ENCODE results near the gene ABHD2. TPM values are rescaled to one million over a fixed set of nuclear protein-coding genes. Genes with fewer than 3 reads are reported as not detected.

Gene ABHD2
- total RNA-seq, result 100 to 1,000 TPM in 1 of 2 donors, 10 to 100 TPM in 1; 50.8 to 136 TPM

- peak; percentile 93 for ATAC-seq
- H3K4me3 ChIP-seq, result peak within 1 kb of the TSS; percentile 11 to 88
- H3K36me3 ChIP-seq (replicated peaks in 1 of 2; ENCODE audit: insufficient read depth in 1 of 2, low read depth in 2 of 2), result no peaks in the 10 kb centered on the region
- peak; percentile 99 to 100 (median 99) for DNase-seq
- H3K27me3 ChIP-seq, result no peaks in the 10 kb centered on the region
- peak in 1 of 7 experiments; percentile 4 for TF ChIP-seq CTCF (IDR thresholded peaks at IDR 0.05)
- TF ChIP-seq POLR2A (IDR thresholded peaks at IDR 0.05), result peak; percentile 94 to 96 (median 95)
- intact Hi-C loops (cut with DNase I), result no loop called here
- H3K4me1 ChIP-seq, result peaks cover 45% of the 10 kb centered on the region
- H3K27ac ChIP-seq, result peak within 1 kb of the TSS; percentile 93 to 98 (median 95)
- 1% methylated on average over 24 to 49 of the region's 51 CpGs for WGBS, 2 donors
- H3K9me3 ChIP-seq, result no peaks in the 10 kb centered on the region
Measured at GRCh38 chr15:89087830-89088604, at the start of gene ABHD2. ABHD2 (plus strand) TSS chr15:89088456; CDS start chr15:89116328, 27,872 bp downstream.

- 78 to 85% methylated on average over 5 of the region's 5 CpGs for WGBS, 2 donors
- no peaks in the 10 kb centered on the region for H3K27me3 ChIP-seq
- no peak overlapping the region for H3K27ac ChIP-seq
- no peak for DNase-seq
- no peaks in the 10 kb centered on the region for H3K36me3 ChIP-seq (replicated peaks in 1 of 2; ENCODE audit: insufficient read depth in 1 of 2, low read depth in 2 of 2)
- no peak for TF ChIP-seq CTCF (IDR thresholded peaks at IDR 0.05)
- TF ChIP-seq POLR2A (IDR thresholded peaks at IDR 0.05), result no peak
- ATAC-seq, result no peak
- H3K4me3 ChIP-seq, result no peak overlapping the region
- intact Hi-C loops (cut with DNase I), result no loop called here
- no peaks in the 10 kb centered on the region for H3K4me1 ChIP-seq
- H3K9me3 ChIP-seq, result no peaks in the 10 kb centered on the region
Measured at GRCh38 chr15:89039142-89039541, 49.1 kb upstream of the ABHD2 start.

- H3K27ac ChIP-seq, result no peak overlapping the region
- no peaks in the 10 kb centered on the region for H3K9me3 ChIP-seq
- intact Hi-C loops (cut with DNase I), result no loop called here
- DNase-seq, result no peak
- no peaks in the 10 kb centered on the region for H3K36me3 ChIP-seq (replicated peaks in 1 of 2; ENCODE audit: insufficient read depth in 1 of 2, low read depth in 2 of 2)
- H3K4me3 ChIP-seq, result no peak overlapping the region
- 76 to 93% methylated on average over 4 to 5 of the region's 5 CpGs for WGBS, 2 donors
- no peak for ATAC-seq
- no peak for TF ChIP-seq CTCF (IDR thresholded peaks at IDR 0.05)
- TF ChIP-seq POLR2A (IDR thresholded peaks at IDR 0.05), result no peak
- H3K4me1 ChIP-seq, result no peaks in the 10 kb centered on the region
- no peaks in the 10 kb centered on the region for H3K27me3 ChIP-seq
Measured at GRCh38 chr15:89041507-89041906, 46.7 kb upstream of the ABHD2 start.

- Histone ChIP-seq H3K4me3 (no peak overlapping the region), H3K27me3 (no peaks in the 10 kb centered on the region), H3K36me3 (replicated peaks in 1 of 2; ENCODE audit: insufficient read depth in 1 of 2, low read depth in 2 of 2) (no peaks in the 10 kb centered on the region), H3K9me3 (no peaks in the 10 kb centered on the region), H3K4me1 (no peaks in the 10 kb centered on the region), H3K27ac (no peak overlapping the region)
- 69 to 73% methylated on average over 5 of the region's 5 CpGs for WGBS, 2 donors
- intact Hi-C loops (cut with DNase I), result no loop called here
- DNase-seq (no peak), ATAC-seq (no peak)
- TF ChIP-seq CTCF (IDR thresholded peaks at IDR 0.05) (no peak), POLR2A (IDR thresholded peaks at IDR 0.05) (no peak)
Measured at GRCh38 chr15:89042387-89042786, 45.9 kb upstream of the ABHD2 start.
